Measurements from ENCODE around the gene JAK3. TPM values are rescaled to one million over a fixed set of nuclear protein-coding genes. Genes with fewer than 3 reads are reported as not detected.
A peak's percentile ranks its signal among the peaks of the same experiment; 100 is the strongest.
"Not testable (repeated sequence)": the region's sequence is repeated elsewhere in the genome, so short reads cannot be mapped to it uniquely, and the experiment has no call there.

JAK3 gene
- 100 to 1,000 TPM in 5 of 7 donors, 10 to 100 TPM in 2; 64.3 to 203 (median 147) TPM for total RNA-seq
- 10 to 100 TPM; 30.6 to 81.1 (median 58.2) TPM for polyA plus RNA-seq
- long read RNA-seq, donor 1, partial matches to known transcripts = 0 of 1 reads
- long read RNA-seq, donor 1, other reads (novel, unspliced or antisense) = 0 of 1 reads
- long read RNA-seq, donor 2, partial matches to known transcripts = 246 of 276 reads
- long read RNA-seq, donor 2, other reads (novel, unspliced or antisense) = 30 of 276 reads

DNA sequence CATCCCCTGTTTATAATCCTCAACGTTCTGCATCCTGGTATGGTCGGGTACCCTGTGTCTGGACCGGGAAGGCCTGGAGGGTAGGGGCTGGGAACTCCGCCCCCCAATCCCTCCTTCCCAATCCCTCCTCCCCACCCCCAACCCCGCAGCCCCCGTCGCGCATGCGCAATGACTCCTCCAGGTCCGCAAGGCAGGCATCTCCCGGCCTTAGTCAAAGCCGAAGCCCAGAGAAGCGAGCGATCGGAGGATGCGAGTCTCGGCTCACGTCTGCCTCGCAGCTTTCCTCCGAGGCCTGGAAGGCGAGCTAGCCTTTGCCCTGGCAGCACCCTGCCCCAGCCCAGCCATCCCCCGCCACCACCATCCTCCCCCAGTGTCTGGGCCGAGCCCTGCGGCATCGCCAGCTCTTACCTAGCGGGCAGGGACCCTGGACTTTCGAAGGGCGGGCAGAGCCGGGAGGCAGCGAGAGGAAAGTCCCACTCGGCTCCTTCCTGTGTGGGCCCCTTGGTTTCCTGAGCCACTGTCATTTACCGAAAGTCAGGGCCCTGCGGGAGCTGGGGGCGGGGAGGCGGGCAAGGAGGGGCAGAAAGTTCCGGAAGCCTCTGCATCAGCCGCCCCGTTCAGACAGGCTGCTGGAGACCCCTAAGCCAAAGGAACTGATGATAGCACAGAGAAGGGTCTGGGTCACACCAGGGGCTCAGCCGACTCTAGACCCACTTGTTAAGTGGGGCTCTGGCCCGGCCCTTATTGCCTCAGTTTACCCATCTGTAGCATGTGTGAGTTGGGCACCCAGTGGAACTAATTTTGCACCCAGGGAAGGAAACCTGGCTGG is at the start of gene JAK3:
TSS of gene JAK3 (minus strand) at position 445 of the 829 bp plus-strand sequence. CDS start 3,565 bp downstream, outside the sequence.
- Histone ChIP-seq H3K4me1 (peaks cover 55 to 97% (median 87%) of the 10 kb centered on the region in 6 donors), H3K27me3 (replicated peaks in 1 of 7) (no peaks in the 10 kb centered on the region), H3K4me3 (peak within 1 kb of the TSS; percentile 34 to 86 (median 58)), H3K27ac (peak within 1 kb of the TSS; percentile 94 to 100 (median 97)), H3K36me3 (peaks cover 0 to 20% (median 17%) of the 10 kb centered on the region in 6 donors), H3K9me3 (no peaks in the 10 kb centered on the region)
- 0 to 4% (median 1%) methylated on average over 11 to 40 of the region's 40 CpGs for WGBS, 5 donors
- intact Hi-C loops (cut with DNase I; ENCODE audit: low total_unique reads) = no loop called here
- DNase-seq = peak; percentile 94
- TF ChIP-seq POLR2AphosphoS5 (IDR thresholded peaks at IDR 0.05) (peak; percentile 88 to 92 (median 90)), POLR2A (IDR thresholded peaks at IDR 0.05) (no peak)
- TF ChIP-seq, protein P1, sequence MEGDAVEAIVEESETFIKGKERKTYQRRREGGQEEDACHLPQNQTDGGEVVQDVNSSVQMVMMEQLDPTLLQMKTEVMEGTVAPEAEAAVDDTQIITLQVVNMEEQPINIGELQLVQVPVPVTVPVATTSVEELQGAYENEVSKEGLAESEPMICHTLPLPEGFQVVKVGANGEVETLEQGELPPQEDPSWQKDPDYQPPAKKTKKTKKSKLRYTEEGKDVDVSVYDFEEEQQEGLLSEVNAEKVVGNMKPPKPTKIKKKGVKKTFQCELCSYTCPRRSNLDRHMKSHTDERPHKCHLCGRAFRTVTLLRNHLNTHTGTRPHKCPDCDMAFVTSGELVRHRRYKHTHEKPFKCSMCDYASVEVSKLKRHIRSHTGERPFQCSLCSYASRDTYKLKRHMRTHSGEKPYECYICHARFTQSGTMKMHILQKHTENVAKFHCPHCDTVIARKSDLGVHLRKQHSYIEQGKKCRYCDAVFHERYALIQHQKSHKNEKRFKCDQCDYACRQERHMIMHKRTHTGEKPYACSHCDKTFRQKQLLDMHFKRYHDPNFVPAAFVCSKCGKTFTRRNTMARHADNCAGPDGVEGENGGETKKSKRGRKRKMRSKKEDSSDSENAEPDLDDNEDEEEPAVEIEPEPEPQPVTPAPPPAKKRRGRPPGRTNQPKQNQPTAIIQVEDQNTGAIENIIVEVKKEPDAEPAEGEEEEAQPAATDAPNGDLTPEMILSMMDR (IDR thresholded peaks at IDR 0.05 in 8 of 11, conservative IDR thresholded peaks at IDR 0.05 in 3 of 11) = peak in 1 of 11 experiments; percentile 21

DNA sequence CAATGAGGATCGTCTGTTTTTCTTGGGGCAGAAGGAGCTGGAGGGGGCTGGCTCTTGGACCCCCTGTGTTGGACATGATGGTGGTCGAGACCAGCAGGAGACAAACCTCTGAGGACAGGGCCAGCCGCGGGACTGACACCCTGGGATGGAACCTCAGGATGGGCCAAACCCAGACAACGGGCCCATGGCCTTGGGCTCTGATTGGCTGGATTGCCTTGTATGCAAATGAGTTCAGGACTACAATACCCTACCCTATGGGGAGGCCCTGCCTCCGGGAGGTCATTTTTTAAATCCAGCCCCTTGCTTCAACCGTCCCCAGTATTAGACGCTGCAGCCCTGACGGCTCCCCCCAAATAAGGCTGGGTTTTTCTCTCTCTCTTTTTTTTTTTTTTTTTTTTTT is 46.0 kb upstream of the JAK3 start:
- no peak overlapping the region for H3K4me3 ChIP-seq
- H3K27me3 ChIP-seq (replicated peaks in 1 of 7) = peaks cover 0 to 67% (median 0%) of the 10 kb centered on the region in 7 donors
- no peaks in the 10 kb centered on the region for H3K4me1 ChIP-seq
- 71 to 86% (median 84%) methylated on average over 6 to 9 of the region's 9 CpGs for WGBS, 5 donors
- intact Hi-C loops (cut with DNase I; ENCODE audit: low total_unique reads) = no loop called here
- DNase-seq = no peak
- no peaks in the 10 kb centered on the region for H3K9me3 ChIP-seq
- TF ChIP-seq POLR2AphosphoS5 (IDR thresholded peaks at IDR 0.05) (no peak), POLR2A (IDR thresholded peaks at IDR 0.05) (no peak)
- H3K36me3 ChIP-seq = no peaks in the 10 kb centered on the region
- H3K27ac ChIP-seq = no peak overlapping the region

DNA sequence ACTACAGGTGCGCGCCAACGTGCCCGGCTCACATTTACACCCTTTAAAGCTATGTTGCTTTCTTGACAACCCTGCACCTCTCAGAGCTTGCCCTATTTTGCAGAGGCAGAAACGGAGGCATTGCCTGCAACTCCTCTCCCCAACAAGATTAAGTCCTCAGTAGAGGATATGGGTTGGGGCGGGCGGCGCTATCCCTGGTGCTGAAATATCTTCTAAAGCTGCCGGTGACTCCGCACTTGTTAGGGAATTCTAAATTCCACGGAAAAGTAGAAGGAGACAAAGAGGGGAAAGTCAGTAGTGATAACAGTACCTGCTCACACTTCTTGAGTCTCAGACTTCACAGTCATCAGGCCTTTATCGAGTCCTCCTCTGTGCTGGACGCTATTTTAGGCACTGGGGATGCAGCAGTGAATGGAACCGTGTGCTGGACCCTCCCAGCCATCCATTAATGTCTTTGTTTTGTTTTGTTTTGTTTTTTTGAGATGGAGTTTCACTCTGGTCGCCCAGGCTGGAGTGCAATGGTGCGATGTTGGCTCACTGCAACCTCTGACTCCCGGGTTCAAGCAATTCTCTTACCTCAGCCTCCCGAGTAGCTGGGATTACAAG is 41.9 kb upstream of the JAK3 start:
- H3K9me3 ChIP-seq = no peaks in the 10 kb centered on the region
- H3K27ac ChIP-seq = no peak overlapping the region
- peaks cover 0 to 43% (median 0%) of the 10 kb centered on the region in 7 donors for H3K27me3 ChIP-seq (replicated peaks in 1 of 7)
- DNase-seq = no peak
- WGBS, 5 donors = 54 to 62% (median 56%) methylated on average over 18 of the region's 18 CpGs
- intact Hi-C loops (cut with DNase I; ENCODE audit: low total_unique reads) = no loop called here
- no peaks in the 10 kb centered on the region for H3K36me3 ChIP-seq
- no peak overlapping the region for H3K4me3 ChIP-seq
- peaks cover 0 to 26% (median 15%) of the 10 kb centered on the region in 6 donors for H3K4me1 ChIP-seq
- TF ChIP-seq, protein P1 (IDR thresholded peaks at IDR 0.05 in 8 of 11, conservative IDR thresholded peaks at IDR 0.05 in 3 of 11) = no peak
- no peak for TF ChIP-seq POLR2A (IDR thresholded peaks at IDR 0.05)
- no peak for TF ChIP-seq POLR2AphosphoS5 (IDR thresholded peaks at IDR 0.05)

DNA sequence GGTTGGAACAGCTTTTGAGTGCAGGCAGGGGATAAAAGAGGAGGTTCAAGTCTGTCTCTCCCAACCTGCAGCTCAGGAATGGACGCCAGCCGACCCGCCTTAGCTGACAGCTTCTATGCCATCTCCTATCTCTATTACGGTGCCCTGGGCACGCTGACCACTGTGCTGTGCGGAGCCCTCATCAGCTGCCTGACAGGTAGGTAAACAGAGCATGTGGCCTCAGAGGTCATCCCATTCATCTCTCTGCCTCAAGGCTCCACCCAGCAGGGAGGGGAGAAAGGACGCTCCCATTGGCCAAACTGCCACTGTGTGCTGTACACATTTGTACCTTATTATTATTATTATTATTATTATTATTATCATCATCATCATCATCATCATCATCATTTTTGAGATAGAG is 40.5 kb upstream of the JAK3 start:
- no peaks in the 10 kb centered on the region for H3K9me3 ChIP-seq
- WGBS, 5 donors = 70 to 90% (median 77%) methylated on average over 7 of the region's 7 CpGs
- intact Hi-C loops (cut with DNase I; ENCODE audit: low total_unique reads) = no loop called here

DNA sequence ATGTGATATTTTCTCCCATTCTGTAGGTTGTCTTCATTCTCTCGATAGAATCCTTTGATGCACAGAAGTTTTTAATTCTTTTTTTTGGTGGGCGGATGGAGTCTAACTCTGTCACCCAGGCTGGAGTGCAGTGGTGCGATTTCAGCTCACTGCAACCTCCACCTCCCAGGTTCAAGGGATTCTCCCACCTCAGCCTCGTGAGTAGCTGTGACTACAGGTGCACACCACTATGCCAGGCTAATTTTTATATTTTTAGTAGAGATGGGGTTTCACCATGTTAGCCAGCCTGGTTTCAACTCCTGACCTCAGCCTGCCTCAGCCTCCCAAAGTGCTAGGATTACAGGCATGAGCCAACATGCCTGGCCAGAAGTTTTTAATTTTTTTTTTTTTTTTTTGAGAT is 39.4 kb upstream of the JAK3 start:
- H3K9me3 ChIP-seq; H3K4me3 ChIP-seq; H3K36me3 ChIP-seq; H3K27ac ChIP-seq; intact Hi-C loops (cut with DNase I; ENCODE audit: low total_unique reads); DNase-seq: not testable (repeated sequence)
- peaks cover 0 to 41% (median 25%) of the 10 kb centered on the region in 6 donors for H3K4me1 ChIP-seq
- WGBS, 5 donors = 59 to 75% (median 64%) methylated on average over 4 of the region's 4 CpGs
- peaks cover 0 to 37% (median 0%) of the 10 kb centered on the region in 7 donors for H3K27me3 ChIP-seq (replicated peaks in 1 of 7)

More for the DNA sequence above, 40.5 kb upstream of the JAK3 start:
- DNase-seq = no peak
- H3K4me1 ChIP-seq = peaks cover 0 to 40% (median 25%) of the 10 kb centered on the region in 6 donors
- TF ChIP-seq POLR2AphosphoS5 (IDR thresholded peaks at IDR 0.05) (no peak), POLR2A (IDR thresholded peaks at IDR 0.05) (no peak)
- TF ChIP-seq, protein P1 (IDR thresholded peaks at IDR 0.05 in 8 of 11, conservative IDR thresholded peaks at IDR 0.05 in 3 of 11) = no peak
- no peak overlapping the region for H3K27ac ChIP-seq
- peaks cover 0 to 37% (median 0%) of the 10 kb centered on the region in 7 donors for H3K27me3 ChIP-seq (replicated peaks in 1 of 7)
- H3K4me3 ChIP-seq = no peak overlapping the region
- no peaks in the 10 kb centered on the region for H3K36me3 ChIP-seq

Measured in spleen (tissue), 13 donors.